ENCODE measurements around the gene MRPL40. TPM values are rescaled to one million over a fixed set of nuclear protein-coding genes. Genes with fewer than 3 reads are reported as not detected.
"Not testable (repeated sequence)": the region's sequence is repeated elsewhere in the genome, so short reads cannot be mapped to it uniquely, and the experiment has no call there.

Gene MRPL40
- total and polyA plus RNA-seq, 4 donors: 17.0 to 61.4 (median 32.2) TPM

DNA sequence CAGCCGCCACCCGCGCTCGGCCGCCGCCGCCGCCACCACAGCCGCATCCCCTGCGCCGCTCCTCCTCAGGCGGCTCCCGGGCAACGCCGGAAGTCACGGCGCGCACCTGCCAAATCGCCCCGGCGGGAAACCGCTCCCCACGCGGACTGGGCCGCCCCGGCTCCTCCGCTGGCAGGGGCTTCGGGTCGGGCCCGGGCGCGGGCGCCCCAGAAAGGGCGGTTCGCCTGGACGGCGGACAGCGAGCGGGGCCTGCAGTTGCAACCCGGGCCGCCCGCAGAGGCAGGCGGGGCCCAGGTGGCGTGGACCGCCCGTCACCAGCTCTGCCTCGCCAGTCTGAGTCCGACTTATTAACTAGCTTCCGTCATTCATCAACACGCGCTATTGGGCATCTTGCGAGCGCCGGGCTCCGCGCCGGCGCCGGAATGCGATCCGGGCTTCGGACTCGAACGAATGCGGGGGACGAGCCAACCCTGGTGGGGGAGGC lies 654 bp upstream of the MRPL40 start, which contains the start of gene HIRA:
TSS of gene HIRA (minus strand) at position 85 of the 484 bp plus-strand sequence. CDS start 257 bp downstream, outside the sequence.
- Histone ChIP-seq H3K9ac (ENCODE audit: insufficient read depth in 1 of 2, low read length in 2 of 2) (peak within 1 kb of the TSS; percentile 73 to 84), H3K9me3 (ENCODE audit: control insufficient read depth in 4 of 4, insufficient read depth in 3 of 4, low read length in 3 of 4) (no peaks in the 10 kb centered on the region), H3K36me3 (ENCODE audit: control insufficient read depth in 4 of 4, insufficient read depth in 4 of 4, low read length in 4 of 4) (peaks cover 4 to 12% (median 6%) of the 10 kb centered on the region in 4 donors), H3K27ac (ENCODE audit: low read depth in 1 of 2, low read length in 1 of 2) (peak within 1 kb of the TSS; percentile 94 to 99), H3K4me1 (ENCODE audit: control insufficient read depth in 5 of 5, insufficient read depth in 5 of 5, low read length in 5 of 5) (peaks cover 4 to 22% (median 9%) of the 10 kb centered on the region in 5 donors), H3K4me3 (peak within 1 kb of the TSS; percentile 95), H3K27me3 (ENCODE audit: control insufficient read depth in 3 of 3, insufficient read depth in 3 of 3, low read length in 2 of 3) (no peaks in the 10 kb centered on the region)
- 0% methylated on average over 54 to 66 of the region's 66 CpGs for WGBS, 2 donors
- peak; percentile 85 for ATAC-seq (ENCODE audit: insufficient read depth, low FRiP score)
- peak; percentile 77 to 84 (median 83) for DNase-seq
- TF ChIP-seq, protein P1, sequence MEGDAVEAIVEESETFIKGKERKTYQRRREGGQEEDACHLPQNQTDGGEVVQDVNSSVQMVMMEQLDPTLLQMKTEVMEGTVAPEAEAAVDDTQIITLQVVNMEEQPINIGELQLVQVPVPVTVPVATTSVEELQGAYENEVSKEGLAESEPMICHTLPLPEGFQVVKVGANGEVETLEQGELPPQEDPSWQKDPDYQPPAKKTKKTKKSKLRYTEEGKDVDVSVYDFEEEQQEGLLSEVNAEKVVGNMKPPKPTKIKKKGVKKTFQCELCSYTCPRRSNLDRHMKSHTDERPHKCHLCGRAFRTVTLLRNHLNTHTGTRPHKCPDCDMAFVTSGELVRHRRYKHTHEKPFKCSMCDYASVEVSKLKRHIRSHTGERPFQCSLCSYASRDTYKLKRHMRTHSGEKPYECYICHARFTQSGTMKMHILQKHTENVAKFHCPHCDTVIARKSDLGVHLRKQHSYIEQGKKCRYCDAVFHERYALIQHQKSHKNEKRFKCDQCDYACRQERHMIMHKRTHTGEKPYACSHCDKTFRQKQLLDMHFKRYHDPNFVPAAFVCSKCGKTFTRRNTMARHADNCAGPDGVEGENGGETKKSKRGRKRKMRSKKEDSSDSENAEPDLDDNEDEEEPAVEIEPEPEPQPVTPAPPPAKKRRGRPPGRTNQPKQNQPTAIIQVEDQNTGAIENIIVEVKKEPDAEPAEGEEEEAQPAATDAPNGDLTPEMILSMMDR (IDR thresholded peaks at IDR 0.05; ENCODE audit: control extremely low read depth, extremely low read depth): no peak

DNA sequence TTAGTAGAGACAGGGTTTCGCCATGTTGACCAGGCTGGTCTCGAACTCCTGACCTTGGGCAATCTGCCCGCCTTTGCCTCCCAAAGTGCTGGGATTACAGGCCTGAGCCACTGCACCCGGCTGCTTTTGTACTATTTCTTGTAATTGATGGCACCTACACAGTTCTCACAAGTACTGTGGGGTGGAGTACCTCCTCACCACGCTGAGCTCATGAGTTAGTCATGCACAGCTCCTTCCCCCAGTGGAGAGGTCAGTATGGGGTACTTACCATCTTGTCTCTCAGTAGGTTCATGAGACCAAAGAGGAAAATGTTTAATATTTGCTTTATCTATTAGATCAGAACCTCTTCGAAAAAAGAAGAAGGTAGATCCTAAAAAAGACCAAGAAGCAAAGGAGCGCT lies 2.1 kb downstream of the MRPL40 start:
- WGBS, 2 donors: 95 to 96% methylated on average over 7 of the region's 7 CpGs
- ATAC-seq (ENCODE audit: insufficient read depth, low FRiP score) (no peak), DNase-seq (no peak)
- Histone ChIP-seq H3K36me3 (ENCODE audit: control insufficient read depth in 4 of 4, insufficient read depth in 4 of 4, low read length in 4 of 4) (peaks cover 4 to 12% (median 6%) of the 10 kb centered on the region in 4 donors), H3K9ac (ENCODE audit: insufficient read depth in 1 of 2, low read length in 2 of 2) (no peak overlapping the region), H3K27ac (ENCODE audit: low read depth in 1 of 2, low read length in 1 of 2) (no peak overlapping the region), H3K4me1 (ENCODE audit: control insufficient read depth in 5 of 5, insufficient read depth in 5 of 5, low read length in 5 of 5) (peaks cover 4 to 20% (median 9%) of the 10 kb centered on the region in 5 donors), H3K4me3 (no peak overlapping the region), H3K9me3 (ENCODE audit: control insufficient read depth in 4 of 4, insufficient read depth in 3 of 4, low read length in 3 of 4) (no peaks in the 10 kb centered on the region), H3K27me3 (ENCODE audit: control insufficient read depth in 3 of 3, insufficient read depth in 3 of 3, low read length in 2 of 3) (no peaks in the 10 kb centered on the region)
- TF ChIP-seq, protein P1 (IDR thresholded peaks at IDR 0.05; ENCODE audit: control extremely low read depth, extremely low read depth): no peak

DNA sequence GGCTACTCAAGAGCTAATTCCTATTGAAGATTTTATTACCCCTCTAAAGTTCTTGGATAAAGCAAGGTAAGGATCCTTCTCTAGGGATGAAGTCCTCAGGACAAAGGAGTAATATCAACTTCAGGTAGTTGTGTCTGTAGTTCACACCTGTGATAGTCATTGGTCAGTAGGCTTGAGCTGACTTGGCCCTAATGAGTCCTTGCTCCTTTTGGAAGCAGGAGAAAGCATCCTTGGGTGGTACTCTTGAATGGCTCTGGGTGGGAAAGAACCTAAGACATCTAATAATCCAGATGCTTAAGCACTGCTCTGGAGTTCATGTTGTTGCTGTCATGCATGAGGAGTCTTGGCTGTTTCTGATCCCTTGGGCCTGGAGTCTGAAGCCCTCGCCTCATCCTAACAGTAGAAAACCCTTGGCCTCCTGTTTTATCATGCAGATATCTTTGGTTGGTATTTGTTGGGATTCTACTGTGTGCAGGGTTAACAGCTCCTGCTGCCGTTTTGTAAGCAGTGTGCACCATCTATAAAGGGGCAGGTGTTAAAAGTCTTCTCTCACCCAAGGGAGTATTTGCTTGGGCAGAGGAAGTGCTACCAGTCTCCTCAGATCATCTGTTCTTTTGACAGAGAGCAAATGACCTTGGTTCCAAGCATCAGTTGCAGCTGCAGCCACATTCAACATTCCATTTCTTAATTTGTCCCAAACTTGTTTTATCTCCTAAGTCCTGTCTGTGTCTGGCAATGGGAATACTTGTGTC lies 2.7 kb downstream of the MRPL40 start:
- Histone ChIP-seq H3K4me1 (ENCODE audit: control insufficient read depth in 5 of 5, insufficient read depth in 5 of 5, low read length in 5 of 5) (peaks cover 3 to 14% (median 4%) of the 10 kb centered on the region in 5 donors), H3K4me3 (no peak overlapping the region), H3K27me3 (ENCODE audit: control insufficient read depth in 3 of 3, insufficient read depth in 3 of 3, low read length in 2 of 3) (no peaks in the 10 kb centered on the region), H3K9ac (ENCODE audit: insufficient read depth in 1 of 2, low read length in 2 of 2) (no peak overlapping the region), H3K9me3 (ENCODE audit: control insufficient read depth in 4 of 4, insufficient read depth in 3 of 4, low read length in 3 of 4) (no peaks in the 10 kb centered on the region), H3K27ac (ENCODE audit: low read depth in 1 of 2, low read length in 1 of 2) (no peak overlapping the region), H3K36me3 (ENCODE audit: control insufficient read depth in 4 of 4, insufficient read depth in 4 of 4, low read length in 4 of 4) (peaks cover 4 to 12% (median 6%) of the 10 kb centered on the region in 4 donors)
- DNase-seq (no peak), ATAC-seq (ENCODE audit: insufficient read depth, low FRiP score) (no peak)
- WGBS, 2 donors: 81 to 91% methylated on average over 2 of the region's 2 CpGs
- TF ChIP-seq, protein P1 (IDR thresholded peaks at IDR 0.05; ENCODE audit: control extremely low read depth, extremely low read depth): no peak

DNA sequence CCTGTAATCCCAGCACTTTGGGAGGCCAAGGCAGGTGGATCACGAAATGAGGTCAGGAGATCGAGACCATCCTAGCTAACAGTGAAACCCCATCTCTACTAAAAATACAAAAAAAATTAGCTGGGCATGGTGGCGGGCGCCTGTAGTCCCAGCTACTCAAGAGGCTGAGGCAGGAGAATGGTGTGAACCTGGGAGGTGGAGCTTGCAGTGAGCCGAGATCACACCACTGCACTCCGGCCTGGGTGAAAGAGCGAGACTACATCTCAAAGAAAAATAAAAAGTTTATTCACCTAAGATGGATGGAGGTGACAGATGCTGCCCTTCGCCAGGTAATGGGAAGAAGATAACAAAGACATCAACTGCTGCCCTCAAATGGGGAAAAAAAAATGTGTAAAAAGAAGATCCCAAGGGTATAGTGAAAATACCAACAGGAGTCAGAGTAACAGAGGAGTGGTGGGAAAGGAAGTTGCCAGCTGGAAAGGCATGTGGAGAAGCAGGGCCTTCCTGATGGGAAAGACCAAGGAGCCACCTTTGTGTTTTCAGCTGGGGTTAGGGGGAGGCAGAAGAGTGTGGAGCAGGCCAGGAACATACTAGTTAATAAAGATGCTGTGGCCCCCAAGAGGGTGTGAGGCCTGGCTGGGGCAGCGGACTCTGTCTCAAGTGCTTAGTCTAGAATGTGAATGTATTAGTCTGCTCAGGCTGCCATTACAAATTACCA lies 4.3 kb downstream of the MRPL40 start:
- not testable (repeated sequence) for H3K4me3 ChIP-seq; ATAC-seq (ENCODE audit: insufficient read depth, low FRiP score)
- WGBS, 2 donors: 96 to 97% methylated on average over 9 of the region's 9 CpGs

More for the DNA sequence above, 4.3 kb downstream of the MRPL40 start:
- H3K27me3 ChIP-seq (ENCODE audit: control insufficient read depth in 3 of 3, insufficient read depth in 3 of 3, low read length in 2 of 3); H3K4me1 ChIP-seq (ENCODE audit: control insufficient read depth in 5 of 5, insufficient read depth in 5 of 5, low read length in 5 of 5); H3K9me3 ChIP-seq (ENCODE audit: control insufficient read depth in 4 of 4, insufficient read depth in 3 of 4, low read length in 3 of 4); DNase-seq; H3K27ac ChIP-seq (ENCODE audit: low read depth in 1 of 2, low read length in 1 of 2); H3K9ac ChIP-seq (ENCODE audit: insufficient read depth in 1 of 2, low read length in 2 of 2): not testable (repeated sequence)
- peaks cover 4 to 12% (median 7%) of the 10 kb centered on the region in 4 donors for H3K36me3 ChIP-seq (ENCODE audit: control insufficient read depth in 4 of 4, insufficient read depth in 4 of 4, low read length in 4 of 4)
